ENCODE data around the gene RCL1. TPM values are rescaled to one million over a fixed set of nuclear protein-coding genes. Genes with fewer than 3 reads are reported as not detected.

RCL1 gene
- total RNA-seq, 3 donors from 2014 or later, result 12.0 to 13.3 (median 12.4) TPM

DNA sequence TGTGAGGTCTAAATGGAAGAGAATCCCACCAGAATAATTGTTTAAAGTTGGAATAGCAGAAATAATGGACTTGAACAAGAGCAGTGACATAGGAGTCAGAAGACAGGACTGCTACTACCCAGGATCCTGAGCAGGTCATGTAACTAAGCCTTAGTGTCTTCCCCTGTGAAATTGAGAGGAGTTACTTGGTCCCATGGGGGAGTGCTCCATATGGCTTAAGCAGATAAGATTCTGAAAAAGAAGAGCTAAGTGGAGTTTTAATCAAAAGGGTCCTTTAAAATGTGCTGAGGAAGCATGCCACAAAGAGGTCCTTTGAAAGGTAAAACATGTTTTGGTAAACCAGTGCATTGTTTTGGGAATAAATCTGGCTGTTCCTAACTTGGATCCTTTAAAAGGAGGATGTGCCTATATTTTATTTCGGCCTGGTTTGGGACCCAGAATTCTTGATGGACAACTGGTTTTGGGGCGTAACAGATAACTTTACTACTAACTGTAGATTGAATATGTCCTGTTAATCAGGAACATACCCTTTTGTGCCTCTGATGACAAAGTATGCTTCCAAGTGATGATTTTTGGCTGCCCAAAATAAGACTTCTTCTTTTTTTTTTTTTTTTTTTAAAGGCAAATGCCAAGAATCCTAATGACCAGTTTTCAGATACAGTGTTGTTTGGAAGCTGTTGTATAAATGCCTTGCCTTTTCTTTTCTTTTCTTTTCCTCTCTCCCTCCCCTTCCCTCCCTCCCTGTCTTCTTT lies 5.7 kb downstream of the RCL1 start:
- Histone ChIP-seq H3K36me3 (ENCODE audit: low read depth) (no peaks in the 10 kb centered on the region), H3K4me1 (ENCODE audit: low read depth) (peaks cover 4% of the 10 kb centered on the region), H3K4me3 (no peak overlapping the region), H3K9me3 (no peaks in the 10 kb centered on the region)
- TF ChIP-seq CTCF (IDR thresholded peaks at IDR 0.05), result no peak
- DNase-seq (no peak), ATAC-seq (no peak)
- intact Hi-C loops (cut with DNase I, micrococcal nuclease), result loop anchor here in 1 of 2 donors (10.0 kb wide), 1 partner anchor 186 kb away; the partner anchor contains the start of gene JAK2

- DNase-seq (no peak), ATAC-seq (no peak)
- intact Hi-C loops (cut with DNase I, micrococcal nuclease), result loop anchor here in 1 of 2 donors (10.0 kb wide), 1 partner anchor 186 kb away; the partner anchor contains the start of gene JAK2
Observed at GRCh38 chr9:4799033-4799430, 6.3 kb downstream of the RCL1 start.

DNA sequence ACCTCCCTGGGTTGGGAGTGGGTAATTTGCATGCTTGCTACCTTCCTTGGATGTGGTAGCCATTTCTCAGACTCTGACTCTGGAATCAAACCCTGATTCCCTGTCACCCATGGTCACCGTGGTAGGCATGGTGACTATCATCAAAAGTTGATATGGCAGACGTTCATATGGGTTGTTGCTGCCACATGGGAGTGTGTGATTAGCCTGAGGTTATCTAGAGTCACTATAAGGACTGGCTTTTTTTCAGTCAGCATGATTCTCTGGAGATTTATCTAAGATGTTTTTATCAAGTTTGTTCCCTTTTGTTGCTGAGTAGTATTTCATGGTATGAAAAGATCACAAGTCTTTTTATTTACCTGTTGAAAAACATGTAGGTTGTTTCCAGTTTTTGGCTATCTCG lies 7.0 kb downstream of the RCL1 start:
- Histone ChIP-seq H3K9me3 (no peaks in the 10 kb centered on the region), H3K36me3 (ENCODE audit: low read depth) (no peaks in the 10 kb centered on the region), H3K4me3 (no peak overlapping the region), H3K4me1 (ENCODE audit: low read depth) (peaks cover 4% of the 10 kb centered on the region)
- no peak for TF ChIP-seq CTCF (IDR thresholded peaks at IDR 0.05)
- DNase-seq (no peak), ATAC-seq (no peak)
- intact Hi-C loops (cut with DNase I, micrococcal nuclease), result loop anchor here in 1 of 2 donors (10.0 kb wide), 1 partner anchor 185 kb away; the partner anchor contains the start of gene JAK2

More at GRCh38 chr9:4799033-4799430, 6.3 kb downstream of the RCL1 start:
- H3K4me3 ChIP-seq, result no peak overlapping the region
- no peaks in the 10 kb centered on the region for H3K36me3 ChIP-seq (ENCODE audit: low read depth)
- TF ChIP-seq CTCF (IDR thresholded peaks at IDR 0.05), result no peak
- no peaks in the 10 kb centered on the region for H3K9me3 ChIP-seq
- H3K4me1 ChIP-seq (ENCODE audit: low read depth), result peaks cover 4% of the 10 kb centered on the region

DNA sequence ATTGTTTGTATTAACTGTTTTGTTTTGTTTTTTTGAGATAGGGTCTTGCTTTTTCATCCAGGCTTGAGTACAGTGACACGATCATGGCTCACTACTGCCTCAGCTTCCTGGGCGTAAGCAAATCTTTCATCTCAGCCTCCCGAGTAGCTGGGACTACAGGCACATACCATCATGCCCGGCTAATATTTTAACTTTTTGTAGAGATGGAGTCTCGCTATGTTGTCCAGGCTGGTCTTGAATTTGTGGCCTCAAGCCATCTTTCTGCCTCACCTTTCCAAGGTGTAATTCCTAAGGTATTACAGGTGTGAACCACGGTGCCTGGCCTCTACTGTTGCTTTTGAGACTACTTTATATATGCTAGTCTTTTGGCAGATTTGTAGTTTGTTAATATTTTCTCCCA lies 8.4 kb downstream of the RCL1 start:
- H3K4me3 ChIP-seq, result no peak overlapping the region
- intact Hi-C loops (cut with DNase I, micrococcal nuclease), result no loop called here

More for the DNA sequence above, 8.4 kb downstream of the RCL1 start:
- Histone ChIP-seq H3K36me3 (ENCODE audit: low read depth) (no peaks in the 10 kb centered on the region), H3K4me1 (ENCODE audit: low read depth) (peaks cover 4% of the 10 kb centered on the region), H3K9me3 (peaks cover 2% of the 10 kb centered on the region)
- DNase-seq (no peak), ATAC-seq (no peak)
- TF ChIP-seq CTCF (IDR thresholded peaks at IDR 0.05), result no peak

Data from mucosa of descending colon (tissue), 3 donors.